NCI-H1092 (cell line): ENCODE data around the gene LYPD4.

ENCODE experiments used
- DNase-seq: peaks from one replicate; lab custom pipeline; 2025; lab: John Stamatoyannopoulos, UW

The LYPD4 gene

DNA sequence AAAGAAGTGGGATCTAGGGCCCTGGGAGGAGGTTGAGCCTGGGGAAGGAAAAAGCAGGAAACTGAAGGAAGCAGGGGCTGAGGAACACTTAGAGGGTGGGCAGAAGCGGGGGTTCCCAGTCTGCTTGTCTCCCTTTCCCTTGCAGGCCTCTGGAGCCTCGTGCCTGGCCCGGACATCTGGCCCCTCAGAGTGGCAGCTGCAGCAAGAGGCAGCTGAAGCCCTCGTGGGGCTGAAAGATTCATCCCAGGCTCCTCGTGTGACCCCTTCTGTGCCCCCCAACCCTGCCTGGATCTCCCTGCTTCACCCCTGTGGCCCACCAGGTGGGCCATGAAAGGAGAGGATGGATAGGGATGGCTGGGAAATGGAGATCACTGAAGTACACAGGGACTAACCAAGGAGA lies 5.9 kb upstream of the LYPD4 start:
- no peak for DNase-seq

DNA sequence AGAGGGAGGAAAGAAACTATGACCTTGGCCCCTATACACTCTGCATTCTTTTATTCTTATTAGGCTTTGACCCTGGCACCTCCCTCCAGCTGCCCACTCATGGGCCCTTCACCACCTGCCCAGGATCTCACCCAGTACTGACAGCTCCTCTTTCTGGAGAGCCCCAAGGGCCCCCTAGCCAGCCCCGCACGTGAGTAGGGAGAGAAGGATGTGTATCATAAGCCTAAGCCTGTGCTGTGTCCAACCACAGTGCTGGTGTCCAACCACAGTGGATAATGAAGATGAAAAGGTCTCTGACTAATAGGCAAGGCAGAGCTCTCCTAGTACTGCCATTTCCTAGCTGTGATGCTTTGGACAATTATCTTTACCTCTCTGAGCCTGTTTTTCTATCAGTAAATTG lies 4.6 kb upstream of the LYPD4 start:
- DNase-seq, result no peak

DNA sequence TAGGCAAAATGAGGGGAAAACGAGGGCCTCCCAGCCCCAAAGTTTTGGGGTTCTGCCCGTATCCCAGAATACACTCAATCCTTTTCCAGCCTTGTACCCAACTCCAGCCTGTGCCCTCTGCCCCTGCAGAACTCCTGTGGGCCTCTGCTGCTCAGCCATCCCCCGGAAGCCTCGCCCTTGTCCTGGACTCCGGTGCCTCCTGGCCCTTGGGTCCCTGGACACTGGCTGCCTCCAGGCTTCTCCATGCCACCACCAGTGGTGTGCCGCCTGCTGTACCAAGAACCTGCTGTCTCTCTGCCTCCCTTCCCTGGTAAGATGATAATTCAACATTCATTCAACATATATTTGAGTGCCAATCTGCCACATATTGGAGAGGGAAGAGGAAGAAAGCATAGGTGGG lies 4.2 kb upstream of the LYPD4 start:
- DNase-seq, result no peak

DNA sequence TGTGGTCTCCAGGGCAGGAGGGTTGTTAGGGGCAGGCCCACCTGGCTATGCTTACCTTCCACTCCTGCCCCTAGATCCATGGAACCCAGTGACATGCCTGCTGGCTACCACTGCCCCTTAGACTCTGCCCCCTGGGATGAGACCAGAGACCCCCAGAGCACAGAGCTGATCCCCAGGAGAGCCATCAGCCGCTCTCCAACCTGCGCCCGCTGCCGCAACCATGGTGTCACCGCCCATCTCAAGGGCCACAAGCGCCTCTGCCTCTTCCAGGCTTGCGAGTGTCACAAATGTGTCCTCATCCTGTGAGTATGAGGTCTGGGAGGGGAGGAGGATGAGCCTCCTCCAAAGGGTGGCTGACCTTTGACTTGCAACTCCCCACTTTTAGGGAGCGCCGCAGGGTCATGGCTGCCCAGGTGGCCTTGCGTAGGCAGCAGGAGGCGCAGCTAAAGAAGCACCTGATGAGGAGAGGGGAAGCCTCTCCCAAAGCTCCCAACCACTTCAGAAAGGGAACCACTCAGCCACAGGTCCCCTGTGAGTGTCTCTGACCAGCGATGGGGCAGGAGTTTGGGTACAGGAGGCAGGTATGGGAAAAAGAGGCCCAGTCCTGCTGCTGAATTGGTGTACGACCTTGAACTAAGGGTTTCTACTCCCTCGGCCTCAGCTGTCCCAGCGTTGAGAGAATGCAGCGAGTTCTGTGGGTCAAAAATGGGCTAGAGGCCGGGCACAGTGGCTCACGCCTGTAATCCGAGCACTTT lies 3.0 kb upstream of the LYPD4 start:
- no peak for DNase-seq

GRCh38 chr19:41845051-41845590 lies 638 bp upstream of the LYPD4 start:
- DNase-seq, result no peak

DNA sequence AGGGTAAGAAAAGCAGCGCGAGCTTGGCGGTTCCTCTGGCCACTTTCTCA lies 343 bp upstream of the LYPD4 start, which contains the start of gene DMRTC2:
TSS of gene DMRTC2 (plus strand) at position 42 of the 50 bp plus-strand sequence. CDS start 2,387 bp downstream, outside the sequence.
- DNase-seq, result no peak

GRCh38 chr19:41843371-41843770 lies 1.1 kb downstream of the LYPD4 start:
- no peak for DNase-seq

GRCh38 chr19:41839211-41839610 lies 5.3 kb downstream of the LYPD4 start:
- no peak for DNase-seq

GRCh38 chr19:41837981-41838708 lies 6.3 kb downstream of the LYPD4 start:
- no peak for DNase-seq

DNA sequence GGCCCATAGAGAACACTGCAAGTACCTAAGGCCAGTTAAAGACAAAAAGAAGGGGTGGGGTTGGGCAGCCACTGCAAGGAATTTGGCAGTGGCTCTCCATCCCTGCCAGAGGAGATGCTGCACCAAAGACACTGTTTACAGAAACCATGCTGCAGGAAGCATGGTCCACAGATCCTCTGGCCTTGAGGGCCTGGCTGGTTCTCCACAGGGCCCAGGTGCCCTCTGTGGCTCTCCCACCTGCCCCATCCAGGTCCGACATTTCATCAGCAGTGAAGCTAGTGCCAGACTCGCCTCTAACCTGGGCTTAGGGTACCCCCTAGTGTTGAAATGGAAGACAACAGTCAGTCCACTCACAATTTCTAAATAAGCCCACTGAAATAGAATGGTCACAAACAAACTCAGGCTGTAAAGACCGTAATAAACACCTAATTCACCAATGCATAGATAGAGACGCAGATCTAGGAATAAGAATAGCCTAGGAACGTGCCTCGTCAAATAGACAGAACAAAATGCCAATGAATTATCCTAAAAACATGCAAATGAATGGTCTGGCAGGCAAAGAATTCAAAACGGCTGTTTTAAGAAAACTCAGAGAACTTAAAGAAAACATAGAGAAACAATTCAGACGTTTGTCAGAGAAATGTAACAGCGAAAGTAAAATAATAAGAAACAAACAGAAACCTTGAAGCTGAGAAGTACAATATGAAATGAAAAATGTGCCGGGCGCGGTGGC lies 23.3 kb downstream of the LYPD4 start:
- DNase-seq, result peak; percentile 46

DNA sequence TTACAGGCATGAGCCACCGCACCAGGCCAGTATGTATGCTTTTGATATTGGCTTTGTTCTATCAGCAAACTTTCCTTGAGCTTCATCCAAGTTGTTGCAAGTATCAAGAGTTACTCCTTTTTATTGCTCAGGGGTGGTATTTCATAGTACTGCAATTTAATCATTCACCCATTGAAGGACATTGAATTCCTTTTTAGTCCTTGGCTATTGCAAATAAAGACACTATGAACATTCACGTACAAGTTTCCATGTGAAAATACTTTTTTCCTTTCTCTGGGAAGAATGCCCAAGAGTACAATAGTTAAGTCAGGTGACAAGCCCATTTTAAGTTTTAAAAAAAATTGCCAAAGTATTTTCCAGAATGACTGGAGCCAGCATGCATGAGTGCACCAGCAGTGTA lies 27.7 kb downstream of the LYPD4 start:
- DNase-seq, result no peak

GRCh38 chr19:41815301-41815700 lies 29.2 kb downstream of the LYPD4 start:
- DNase-seq, result no peak

DNA sequence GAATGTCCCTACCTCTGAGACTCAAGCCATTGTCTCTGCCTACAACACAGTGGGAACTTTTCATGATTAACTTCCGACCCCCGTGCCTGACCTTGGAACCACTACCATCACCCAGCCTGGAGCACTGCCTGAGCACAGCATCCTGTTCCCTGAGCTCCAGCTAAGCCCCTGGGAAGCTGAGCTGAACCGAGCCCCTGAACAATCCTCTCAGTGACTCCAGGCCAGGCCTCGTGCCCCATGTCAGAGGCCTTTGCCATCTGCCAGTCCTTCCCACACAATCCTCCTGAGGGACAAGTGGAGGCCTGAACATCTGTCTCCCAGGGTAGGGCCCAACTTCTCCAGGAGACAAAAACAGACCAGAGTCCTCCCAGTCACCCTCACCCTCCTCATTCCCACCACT lies 30.6 kb downstream of the LYPD4 start:
- no peak for DNase-seq

- no peak for DNase-seq
Observed at GRCh38 chr19:41811981-41812380, 32.5 kb downstream of the LYPD4 start.

GRCh38 chr19:41811036-41811435 lies 33.4 kb downstream of the LYPD4 start:
- DNase-seq, result no peak

- DNase-seq, result no peak
Observed at GRCh38 chr19:41810301-41810700, 34.2 kb downstream of the LYPD4 start.

DNA sequence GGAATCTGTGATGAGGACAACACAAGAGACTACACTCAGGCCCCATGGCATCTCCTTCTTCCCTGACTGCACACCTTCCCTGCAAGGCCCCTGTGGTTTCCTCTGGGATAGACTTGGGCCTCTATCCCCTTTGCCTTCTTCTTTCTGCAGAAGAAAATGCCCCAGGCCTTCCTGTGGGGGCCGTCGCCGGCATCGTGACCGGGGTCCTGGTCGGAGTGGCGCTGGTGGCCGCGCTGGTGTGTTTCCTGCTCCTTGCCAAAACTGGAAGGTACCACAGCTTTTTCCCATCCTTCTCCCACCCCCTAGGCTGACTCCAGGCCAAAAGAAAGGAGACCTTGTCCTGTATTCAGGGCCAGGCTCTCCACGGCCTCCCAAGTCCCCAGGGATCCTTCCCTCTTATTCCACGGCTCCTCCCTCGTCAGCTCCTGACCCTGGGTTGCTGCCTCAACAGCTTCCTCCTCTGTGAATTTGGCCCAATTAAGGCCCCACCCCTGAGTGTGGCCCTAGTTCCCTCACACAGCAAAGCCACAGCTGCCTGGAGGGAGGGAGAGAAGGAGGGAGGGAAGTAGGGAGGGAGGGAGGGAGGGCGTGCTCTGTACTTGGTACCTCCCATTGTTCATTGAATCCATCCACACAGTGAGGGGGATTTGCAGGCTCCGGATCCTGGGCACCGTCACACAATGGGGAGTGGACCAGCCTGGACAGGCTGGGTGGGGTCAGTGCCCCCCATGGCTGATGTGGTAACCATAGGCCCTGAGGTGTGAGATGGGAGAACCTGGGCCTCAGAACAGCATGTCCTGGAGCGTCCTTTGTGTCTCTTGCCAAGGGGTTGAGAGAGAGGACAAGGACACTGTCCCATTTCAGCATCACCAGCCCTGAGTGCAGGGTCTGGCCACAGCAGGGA lies 35.6 kb downstream of the LYPD4 start:
- no peak for DNase-seq

- DNase-seq, result no peak
Observed at GRCh38 chr19:41807176-41807575, 37.3 kb downstream of the LYPD4 start.

DNA sequence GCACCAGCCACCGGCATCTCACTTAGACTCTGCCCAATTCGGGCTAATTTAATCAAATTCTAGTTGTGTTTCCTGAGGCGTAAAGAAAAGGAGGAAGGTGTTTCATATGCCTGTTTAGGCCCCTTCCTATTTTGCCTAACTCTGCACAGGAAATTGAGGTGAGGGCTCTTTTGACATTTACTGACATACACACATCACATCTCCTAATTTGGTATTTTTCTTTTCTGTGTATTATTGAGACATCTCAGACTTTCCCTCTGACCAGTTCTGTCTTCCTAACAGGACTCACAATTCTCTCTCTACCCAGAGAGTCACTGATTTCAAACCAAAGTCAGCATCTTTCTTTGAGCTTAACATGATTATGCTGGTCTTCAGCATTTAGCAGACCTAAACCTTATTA lies 40.1 kb downstream of the LYPD4 start:
- DNase-seq, result no peak

- no peak for DNase-seq
Observed at GRCh38 chr19:41802770-41803169, 41.7 kb downstream of the LYPD4 start.

DNA sequence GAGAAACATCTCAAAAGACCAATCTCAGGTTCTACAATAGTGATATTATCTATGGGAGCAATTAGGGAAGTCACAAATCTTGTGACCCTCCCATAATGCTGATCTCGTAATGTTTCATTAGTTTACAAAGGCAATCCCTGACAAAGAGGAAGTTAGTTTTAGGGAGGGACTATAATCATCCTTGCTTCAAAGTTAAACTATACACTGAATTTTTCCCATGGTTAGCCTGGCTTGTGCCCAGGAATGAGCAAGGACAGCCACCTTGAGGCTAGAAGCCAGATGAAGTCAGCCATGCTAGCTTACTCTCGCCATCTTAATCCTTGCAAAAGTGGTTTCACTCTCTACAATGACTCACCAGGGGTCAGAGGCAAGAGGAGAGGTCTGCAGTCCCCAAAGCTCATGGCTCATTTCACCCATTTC lies 42.7 kb downstream of the LYPD4 start:
- DNase-seq, result no peak

DNA sequence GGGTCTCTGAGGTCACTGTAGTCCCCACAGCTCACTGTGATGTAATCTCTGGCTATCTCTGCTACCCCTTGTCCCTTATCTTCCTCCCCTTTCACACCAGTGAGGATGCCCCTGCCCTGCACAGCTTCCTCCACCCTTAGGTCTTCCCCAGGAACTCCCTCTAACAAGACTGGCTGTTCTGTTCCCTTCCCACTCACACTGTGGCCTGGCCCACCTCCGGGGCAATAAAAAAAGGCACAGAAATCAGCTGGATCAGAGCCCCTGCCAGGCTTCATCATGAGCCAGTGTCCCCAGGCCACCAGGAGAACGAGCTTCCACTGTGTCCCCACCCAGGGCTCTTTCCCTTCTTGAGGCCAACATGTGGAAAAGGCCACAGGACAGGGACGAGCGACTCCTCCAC lies 43.5 kb downstream of the LYPD4 start:
- DNase-seq, result no peak
